GM23338 (cell line): Measurements from ENCODE around the gene PYGB. TPM values are rescaled to one million over a fixed set of nuclear protein-coding genes. Genes with fewer than 3 reads are reported as not detected.

Experiments used
- ATAC-seq: fragments of 200-7000 bp; cut with Tn5 transposase; 3 replicates; pipeline ENCODE4 v1.9.1; 2020
- DNase-seq: peaks from one replicate; pipeline ENCODE4 v3.0.0-alpha.2; 2015; ENCODE audit warnings: low spot score
- H2AFZ ChIP-seq: fragments of 200-600 bp; sonication (generic); 2 replicates; pipeline ENCODE4 v1.8.0; 2016; ENCODE audit warnings: antibody characterized with exemption, mild to moderate bottlenecking, moderate library complexity
- H3F3A ChIP-seq: fragments of 200-600 bp; sonication (generic); replicated peaks from 2 replicates; pipeline ENCODE4 v1.8.0; 2017; ENCODE audit warnings: antibody characterized with exemption, mixed run types, low read depth
- H3K27ac ChIP-seq: fragments of 200-600 bp; sonication (generic); 2 replicates; pipeline ENCODE4 v1.6.1; 2016; ENCODE audit warnings: low read depth
- H3K27me3 ChIP-seq: fragments of 200-600 bp; sonication (generic); 2 replicates; pipeline ENCODE4 v1.8.0; 2016; ENCODE audit warnings: mild to moderate bottlenecking, mixed run types, moderate library complexity; ENCODE audit not compliant: insufficient read depth
- H3K36me3 ChIP-seq: fragments of 200-600 bp; sonication (generic); 2 replicates; pipeline ENCODE4 v1.8.0; 2016; ENCODE audit warnings: mild to moderate bottlenecking; ENCODE audit not compliant: insufficient read depth
- H3K4me1 ChIP-seq: fragments of 200-600 bp; sonication (generic); 2 replicates; pipeline ENCODE4 v1.8.0; 2016; ENCODE audit warnings: mild to moderate bottlenecking, moderate library complexity; ENCODE audit not compliant: insufficient read depth
- H3K4me2 ChIP-seq: fragments of 200-600 bp; sonication (generic); 2 replicates; pipeline ENCODE4 v1.7.1; 2017; ENCODE audit warnings: mixed run types
- H3K4me3 ChIP-seq: fragments of 200-600 bp; sonication (generic); 2 replicates; pipeline ENCODE4 v1.6.1; 2016; ENCODE audit warnings: mixed run types
- H3K79me2 ChIP-seq: fragments of 200-600 bp; sonication (generic); replicated peaks from 2 replicates; pipeline ENCODE4 v1.8.0; 2017; ENCODE audit warnings: mild to moderate bottlenecking; ENCODE audit not compliant: insufficient read depth
- H3K9me2 ChIP-seq: fragments of 200-600 bp; sonication (generic); 2 replicates; pipeline ENCODE4 v1.8.0; 2017; ENCODE audit not compliant: insufficient read depth
- H4K20me1 ChIP-seq: fragments of 200-600 bp; sonication (generic); replicated peaks from 2 replicates; pipeline ENCODE4 v1.8.0; 2017; ENCODE audit warnings: mild to moderate bottlenecking; ENCODE audit not compliant: insufficient read depth
- H3K27ac Mint-ChIP-seq: 2 replicates; pipeline ENCODE4 v1.8.0; 2020; ENCODE audit warnings: inconsistent platforms, mild to moderate bottlenecking, moderate library complexity, mixed read lengths
- H3K27me3 Mint-ChIP-seq: 3 replicates; pipeline ENCODE4 v1.8.0; 2022; ENCODE audit warnings: low read depth, mild to moderate bottlenecking, moderate library complexity, mixed read lengths, inconsistent platforms; ENCODE audit not compliant: insufficient read depth, poor library complexity
- H3K36me3 Mint-ChIP-seq: 3 replicates; pipeline ENCODE4 v1.8.0; 2021; ENCODE audit warnings: low read depth, mild to moderate bottlenecking, inconsistent platforms, moderate library complexity, mixed read lengths
- H3K4me1 Mint-ChIP-seq: 3 replicates; pipeline ENCODE4 v1.8.0; 2020; ENCODE audit warnings: mild to moderate bottlenecking, inconsistent platforms, mixed read lengths
- H3K4me3 Mint-ChIP-seq: 3 replicates; pipeline ENCODE4 v1.8.0; 2021; ENCODE audit warnings: moderate library complexity, mild to moderate bottlenecking, inconsistent platforms, mixed read lengths
- H3K9me3 Mint-ChIP-seq: 3 replicates; pipeline ENCODE4 v1.8.0; 2020; ENCODE audit warnings: moderate library complexity, mild to moderate bottlenecking, inconsistent platforms, mixed read lengths
- EZH2 ChIP-seq: fragments of 200-600 bp; sonication (generic); IDR thresholded peaks from one replicate; pipeline ENCODE4 v1.8.0; 2017; ENCODE audit warnings: antibody characterized with exemption, mild to moderate bottlenecking, low read depth; ENCODE audit not compliant: unreplicated experiment
- EZH2phosphoT487 ChIP-seq: fragments of 200-600 bp; sonication (generic); IDR thresholded peaks from one replicate; pipeline ENCODE4 v1.8.1; 2018; ENCODE audit warnings: antibody characterized with exemption; ENCODE audit not compliant: unreplicated experiment
- POLR2AphosphoS5 ChIP-seq: IDR thresholded peaks from 2 replicates; pipeline ENCODE4 v1.6.1; 2016; ENCODE audit warnings: antibody characterized with exemption, low read depth
- polyA plus RNA-seq: library from polyadenylated mRNA; unstranded; fragments of >200 nt; fragmentation: Nextera tagmentation; extraction: Ambion mirVana; gene quantifications from 2 replicates; pipeline ENCODE4 v1.2.1, GENCODE V29; 2016
- total RNA-seq: library from RNA; depleted of rRNA; stranded (reverse); fragments of >200 nt; shearing (Covaris generic); gene quantifications from 2 replicates; pipeline ENCODE4 v1.2.3, GENCODE V29; 2014
- TF ChIP-seq, protein P1 (sequence below), 2 experiments: fragments of 200-600 bp in 1 of 2; sonication (generic) in 1 of 2; conservative IDR thresholded peaks; 2 replicates each; pipeline versions ENCODE4 v1.5.1 to v1.6.1; 2016 to 2017; ENCODE audit warnings: antibody characterized with exemption in 2 of 2, low read depth in 2 of 2, mild to moderate bottlenecking in 2 of 2, moderate library complexity in 1 of 2
- TF ChIP-seq, protein P2 (sequence below): fragments of 250-450 bp; sonication (Bioruptor Pico); IDR thresholded peaks from 2 replicates; pipeline ENCODE4 v1.5.0; 2020; ENCODE audit warnings: mild to moderate bottlenecking, moderate library complexity

The PYGB gene
- total and polyA plus RNA-seq, 2 experiments from 2014 or later, result 15.6 to 64.0 TPM

DNA sequence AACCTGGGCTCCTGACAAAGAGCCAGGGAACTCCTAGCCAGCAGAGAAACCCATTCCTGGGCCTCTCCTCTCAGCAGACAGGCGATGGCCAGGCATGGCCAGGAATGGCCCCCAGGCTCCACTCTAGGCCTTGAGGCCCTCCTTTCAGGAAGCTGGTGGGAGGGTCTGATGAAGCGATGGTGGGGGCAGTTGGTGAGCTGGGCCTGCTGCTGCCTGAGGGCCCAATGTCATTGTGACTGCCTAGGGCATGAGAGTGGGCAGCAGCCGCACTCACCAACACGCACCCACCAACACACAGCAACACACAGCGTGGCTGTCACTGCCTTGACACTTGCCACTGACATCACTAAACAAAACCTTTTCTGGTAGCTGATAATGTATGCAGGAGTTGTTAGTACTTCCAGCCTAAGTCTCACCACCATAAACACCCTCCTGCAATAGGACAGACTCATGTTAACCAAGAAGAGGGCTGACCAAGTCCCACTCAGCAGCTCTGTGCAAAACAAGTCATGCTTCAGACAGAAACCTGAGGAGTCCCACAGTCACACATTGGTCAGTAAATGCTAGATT, 73.5 kb downstream of the PYGB start:
- Histone ChIP-seq H2AFZ (no peak overlapping the region), H4K20me1 (peaks cover 5% of the 10 kb centered on the region; the same call in 1 of the 2 replicates), H3K27me3 (no peaks in the 10 kb centered on the region), H3F3A (no peaks in the 10 kb centered on the region), H3K4me1 (peaks cover 16% of the 10 kb centered on the region), H3K4me2 (no peak overlapping the region), H3K4me3 (no peak overlapping the region), H3K27ac (no peak overlapping the region), H3K79me2 (peaks cover 37% of the 10 kb centered on the region), H3K9me2 (no peaks in the 10 kb centered on the region), H3K36me3 (peaks cover 7% of the 10 kb centered on the region; the same call in 1 of the 2 replicates)
- H3K27me3 Mint-ChIP-seq, result peaks cover 15% of the 10 kb centered on the region
- TF ChIP-seq POLR2AphosphoS5, result no peak
- peaks cover 31% of the 10 kb centered on the region for H3K4me1 Mint-ChIP-seq
- DNase-seq (no peak), ATAC-seq (no peak)
- H3K36me3 Mint-ChIP-seq, result peaks cover 39% of the 10 kb centered on the region
- no peaks in the 10 kb centered on the region for H3K9me3 Mint-ChIP-seq
- H3K27ac Mint-ChIP-seq, result no peak overlapping the region
- no peak overlapping the region for H3K4me3 Mint-ChIP-seq

DNA sequence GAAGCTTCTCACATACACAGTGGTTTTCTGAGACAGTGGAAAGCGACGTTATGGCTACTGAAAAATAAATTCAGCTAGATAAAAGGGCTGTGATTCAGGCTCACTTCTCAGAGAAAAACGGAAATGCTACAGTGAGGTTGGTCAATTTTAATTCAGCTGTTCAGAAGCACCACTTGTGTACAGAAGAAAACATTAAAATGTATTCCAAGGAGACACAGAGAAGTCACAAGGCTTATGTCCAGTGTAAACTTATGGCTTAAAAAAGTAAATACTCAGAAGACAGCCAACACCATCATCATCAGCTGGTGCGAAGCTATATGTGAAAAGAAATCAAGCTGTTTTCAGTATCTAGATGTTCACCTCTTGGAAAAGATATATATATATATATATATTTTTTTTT, 74.1 kb downstream of the PYGB start:
- no peak overlapping the region for H3K27ac Mint-ChIP-seq

More for the DNA sequence above, 74.1 kb downstream of the PYGB start:
- Histone ChIP-seq H3K27me3 (no peaks in the 10 kb centered on the region), H3K79me2 (peaks cover 43% of the 10 kb centered on the region), H3K4me3 (no peak overlapping the region), H2AFZ (no peak overlapping the region), H3K4me1 (peaks cover 23% of the 10 kb centered on the region), H3K27ac (no peak overlapping the region), H3K4me2 (no peak overlapping the region), H4K20me1 (peaks cover 10% of the 10 kb centered on the region; the same call in 1 of the 2 replicates), H3K36me3 (peaks cover 7% of the 10 kb centered on the region; the same call in 1 of the 2 replicates), H3F3A (no peaks in the 10 kb centered on the region), H3K9me2 (no peaks in the 10 kb centered on the region)
- Mint-ChIP-seq H3K4me3 (no peak overlapping the region), H3K4me1 (peaks cover 37% of the 10 kb centered on the region), H3K9me3 (no peaks in the 10 kb centered on the region), H3K27me3 (peaks cover 15% of the 10 kb centered on the region), H3K36me3 (peaks cover 32% of the 10 kb centered on the region)
- ATAC-seq (no peak), DNase-seq (no peak)
- no peak for TF ChIP-seq EZH2
- TF ChIP-seq EZH2phosphoT487, result no peak
- TF ChIP-seq, protein P1, sequence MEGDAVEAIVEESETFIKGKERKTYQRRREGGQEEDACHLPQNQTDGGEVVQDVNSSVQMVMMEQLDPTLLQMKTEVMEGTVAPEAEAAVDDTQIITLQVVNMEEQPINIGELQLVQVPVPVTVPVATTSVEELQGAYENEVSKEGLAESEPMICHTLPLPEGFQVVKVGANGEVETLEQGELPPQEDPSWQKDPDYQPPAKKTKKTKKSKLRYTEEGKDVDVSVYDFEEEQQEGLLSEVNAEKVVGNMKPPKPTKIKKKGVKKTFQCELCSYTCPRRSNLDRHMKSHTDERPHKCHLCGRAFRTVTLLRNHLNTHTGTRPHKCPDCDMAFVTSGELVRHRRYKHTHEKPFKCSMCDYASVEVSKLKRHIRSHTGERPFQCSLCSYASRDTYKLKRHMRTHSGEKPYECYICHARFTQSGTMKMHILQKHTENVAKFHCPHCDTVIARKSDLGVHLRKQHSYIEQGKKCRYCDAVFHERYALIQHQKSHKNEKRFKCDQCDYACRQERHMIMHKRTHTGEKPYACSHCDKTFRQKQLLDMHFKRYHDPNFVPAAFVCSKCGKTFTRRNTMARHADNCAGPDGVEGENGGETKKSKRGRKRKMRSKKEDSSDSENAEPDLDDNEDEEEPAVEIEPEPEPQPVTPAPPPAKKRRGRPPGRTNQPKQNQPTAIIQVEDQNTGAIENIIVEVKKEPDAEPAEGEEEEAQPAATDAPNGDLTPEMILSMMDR (conservative IDR thresholded peaks at IDR 0.05; ENCODE audit: low read depth in 2 of 2), result no peak
- TF ChIP-seq, protein P2, sequence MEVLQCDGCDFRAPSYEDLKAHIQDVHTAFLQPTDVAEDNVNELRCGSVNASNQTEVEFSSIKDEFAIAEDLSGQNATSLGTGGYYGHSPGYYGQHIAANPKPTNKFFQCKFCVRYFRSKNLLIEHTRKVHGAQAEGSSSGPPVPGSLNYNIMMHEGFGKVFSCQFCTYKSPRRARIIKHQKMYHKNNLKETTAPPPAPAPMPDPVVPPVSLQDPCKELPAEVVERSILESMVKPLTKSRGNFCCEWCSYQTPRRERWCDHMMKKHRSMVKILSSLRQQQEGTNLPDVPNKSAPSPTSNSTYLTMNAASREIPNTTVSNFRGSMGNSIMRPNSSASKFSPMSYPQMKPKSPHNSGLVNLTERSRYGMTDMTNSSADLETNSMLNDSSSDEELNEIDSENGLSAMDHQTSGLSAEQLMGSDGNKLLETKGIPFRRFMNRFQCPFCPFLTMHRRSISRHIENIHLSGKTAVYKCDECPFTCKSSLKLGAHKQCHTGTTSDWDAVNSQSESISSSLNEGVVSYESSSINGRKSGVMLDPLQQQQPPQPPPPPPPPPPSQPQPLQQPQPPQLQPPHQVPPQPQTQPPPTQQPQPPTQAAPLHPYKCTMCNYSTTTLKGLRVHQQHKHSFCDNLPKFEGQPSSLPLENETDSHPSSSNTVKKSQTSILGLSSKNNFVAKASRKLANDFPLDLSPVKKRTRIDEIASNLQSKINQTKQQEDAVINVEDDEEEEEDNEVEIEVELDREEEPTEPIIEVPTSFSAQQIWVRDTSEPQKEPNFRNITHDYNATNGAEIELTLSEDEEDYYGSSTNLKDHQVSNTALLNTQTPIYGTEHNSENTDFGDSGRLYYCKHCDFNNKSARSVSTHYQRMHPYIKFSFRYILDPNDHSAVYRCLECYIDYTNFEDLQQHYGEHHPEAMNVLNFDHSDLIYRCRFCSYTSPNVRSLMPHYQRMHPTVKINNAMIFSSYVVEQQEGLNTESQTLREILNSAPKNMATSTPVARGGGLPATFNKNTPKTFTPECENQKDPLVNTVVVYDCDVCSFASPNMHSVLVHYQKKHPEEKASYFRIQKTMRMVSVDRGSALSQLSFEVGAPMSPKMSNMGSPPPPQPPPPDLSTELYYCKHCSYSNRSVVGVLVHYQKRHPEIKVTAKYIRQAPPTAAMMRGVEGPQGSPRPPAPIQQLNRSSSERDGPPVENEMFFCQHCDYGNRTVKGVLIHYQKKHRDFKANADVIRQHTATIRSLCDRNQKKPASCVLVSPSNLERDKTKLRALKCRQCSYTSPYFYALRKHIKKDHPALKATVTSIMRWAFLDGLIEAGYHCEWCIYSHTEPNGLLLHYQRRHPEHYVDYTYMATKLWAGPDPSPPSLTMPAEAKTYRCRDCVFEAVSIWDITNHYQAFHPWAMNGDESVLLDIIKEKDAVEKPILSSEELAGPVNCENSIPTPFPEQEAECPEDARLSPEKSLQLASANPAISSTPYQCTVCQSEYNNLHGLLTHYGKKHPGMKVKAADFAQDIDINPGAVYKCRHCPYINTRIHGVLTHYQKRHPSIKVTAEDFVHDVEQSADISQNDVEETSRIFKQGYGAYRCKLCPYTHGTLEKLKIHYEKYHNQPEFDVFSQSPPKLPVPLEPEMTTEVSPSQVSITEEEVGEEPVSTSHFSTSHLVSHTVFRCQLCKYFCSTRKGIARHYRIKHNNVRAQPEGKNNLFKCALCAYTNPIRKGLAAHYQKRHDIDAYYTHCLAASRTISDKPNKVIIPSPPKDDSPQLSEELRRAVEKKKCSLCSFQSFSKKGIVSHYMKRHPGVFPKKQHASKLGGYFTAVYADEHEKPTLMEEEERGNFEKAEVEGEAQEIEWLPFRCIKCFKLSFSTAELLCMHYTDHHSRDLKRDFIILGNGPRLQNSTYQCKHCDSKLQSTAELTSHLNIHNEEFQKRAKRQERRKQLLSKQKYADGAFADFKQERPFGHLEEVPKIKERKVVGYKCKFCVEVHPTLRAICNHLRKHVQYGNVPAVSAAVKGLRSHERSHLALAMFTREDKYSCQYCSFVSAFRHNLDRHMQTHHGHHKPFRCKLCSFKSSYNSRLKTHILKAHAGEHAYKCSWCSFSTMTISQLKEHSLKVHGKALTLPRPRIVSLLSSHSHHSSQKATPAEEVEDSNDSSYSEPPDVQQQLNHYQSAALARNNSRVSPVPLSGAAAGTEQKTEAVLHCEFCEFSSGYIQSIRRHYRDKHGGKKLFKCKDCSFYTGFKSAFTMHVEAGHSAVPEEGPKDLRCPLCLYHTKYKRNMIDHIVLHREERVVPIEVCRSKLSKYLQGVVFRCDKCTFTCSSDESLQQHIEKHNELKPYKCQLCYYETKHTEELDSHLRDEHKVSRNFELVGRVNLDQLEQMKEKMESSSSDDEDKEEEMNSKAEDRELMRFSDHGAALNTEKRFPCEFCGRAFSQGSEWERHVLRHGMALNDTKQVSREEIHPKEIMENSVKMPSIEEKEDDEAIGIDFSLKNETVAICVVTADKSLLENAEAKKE (CRISPR knock-in tag), result no peak
